K562 (cell line): ENCODE data around the gene SLC18A3. TPM values are rescaled to one million over a fixed set of nuclear protein-coding genes. Genes with fewer than 3 reads are reported as not detected.

Source experiments
- ATAC-seq: fragments of 200-7000 bp; cut with Tn5 transposase; 3 replicates; pipeline ENCODE4 v1.9.1; 2020; ENCODE audit warnings: moderate library complexity
- BruUV-seq: library from RNA; stranded (reverse); fragments of 400-500 nt; replicated peaks from 2 replicates; lab custom pipeline; 2021; lab: Mats Ljungman, UMichigan
- CTCF ChIA-PET: fragments of 300-600 bp; formaldehyde crosslinking; extraction: SDS; loops from one replicate; lab custom pipeline; 2021; ENCODE audit warnings: low intra/inter-chr PET ratio; lab: Yijun Ruan, JAX
- POLR2A ChIA-PET: fragments of 300-600, 350-650 bp; sonication (Branson Sonifier 250); formaldehyde crosslinking; extraction: SDS; loops from one replicate; lab custom pipeline; 2021; ENCODE audit warnings: antibody characterized with exemption, inconsistent platforms; lab: Yijun Ruan, JAX
- DNase-seq, 4 experiments: peaks; one replicate each; pipeline versions ENCODE4 v3.0.0 to v3.0.0-alpha.2; 2011 to 2018; ENCODE audit warnings: low spot score in 3 of 4, mixed read lengths in 3 of 4; ENCODE audit errors: extremely low read depth in 1 of 4
- FAIRE-seq: peaks from 2 replicates; lab custom pipeline; 2011; peaks lifted over from hg19 to GRCh38; lab: Jason Lieb, UNC
- H2AFZ ChIP-seq: 2 replicates; pipeline ENCODE4 v1.6.0; 2011; ENCODE audit warnings: low read depth, low read length, control low read depth, inconsistent platforms
- H3K27ac ChIP-seq: fragments of 200-600 bp; 3 replicates; pipeline ENCODE4 v1.8.0; 2011; ENCODE audit warnings: low read depth, mild to moderate bottlenecking, control low read depth, inconsistent platforms, low read length, moderate library complexity, mixed read lengths; ENCODE audit errors: extremely low read depth
- H3K27me3 ChIP-seq, 2 experiments: fragments of 300-600 bp in 1 of 2; 2 replicates in 1 of 2; 3 replicates in 1 of 2; pipeline versions ENCODE4 v1.6.0 to v1.8.0; 2011; ENCODE audit warnings: inconsistent platforms in 2 of 2, low read length in 2 of 2, mild to moderate bottlenecking in 1 of 2, mixed read lengths in 1 of 2, moderate library complexity in 1 of 2; ENCODE audit not compliant: control insufficient read depth in 2 of 2, insufficient read depth in 2 of 2
- H3K36me3 ChIP-seq: fragments of 300-600 bp; 3 replicates; pipeline ENCODE4 v1.8.0; 2011; ENCODE audit warnings: mild to moderate bottlenecking, low read length, inconsistent platforms; ENCODE audit not compliant: control insufficient read depth, insufficient read depth
- H3K4me1 ChIP-seq, 2 experiments: fragments of 200-600 bp in 1 of 2; replicated peaks in 1 of 2; 2 replicates in 1 of 2; 3 replicates in 1 of 2; pipeline versions ENCODE4 v1.5.1 to v1.8.0; 2011; ENCODE audit warnings: inconsistent platforms in 2 of 2, low read length in 2 of 2, mild to moderate bottlenecking in 1 of 2, mixed read lengths in 1 of 2, moderate library complexity in 1 of 2; ENCODE audit not compliant: control insufficient read depth in 2 of 2, insufficient read depth in 2 of 2
- H3K4me2 ChIP-seq: 2 replicates; pipeline ENCODE4 v1.6.1; 2011; ENCODE audit warnings: low read length, control low read depth, inconsistent platforms, mixed read lengths; ENCODE audit not compliant: insufficient read depth
- H3K4me3 ChIP-seq: fragments of 200-600 bp; sonication (generic), shearing (Covaris generic); 2 replicates; pipeline ENCODE4 v1.5.1; 2016; ENCODE audit warnings: control low read depth, inconsistent platforms
- H3K79me2 ChIP-seq: fragments of 200-600 bp; 3 replicates; pipeline ENCODE4 v1.8.0; 2011; ENCODE audit warnings: low read length, inconsistent platforms; ENCODE audit not compliant: control insufficient read depth, insufficient read depth
- H3K9ac ChIP-seq, 2 experiments: 2 replicates each; pipeline versions ENCODE4 v1.6.0 to v1.6.1; 2011; ENCODE audit warnings: low read depth in 2 of 2, low read length in 2 of 2, control low read depth in 1 of 2, inconsistent platforms in 1 of 2, mild to moderate bottlenecking in 1 of 2, mixed read lengths in 1 of 2; ENCODE audit not compliant: insufficient read depth in 1 of 2
- H3K9me1 ChIP-seq: one replicate; pipeline ENCODE4 v1.6.0; 2011; ENCODE audit warnings: inconsistent platforms, mild to moderate bottlenecking, low read length, moderate library complexity; ENCODE audit not compliant: control insufficient read depth, insufficient read depth
- H3K9me3 ChIP-seq: replicated peaks from 2 replicates; pipeline ENCODE4 v1.5.1; 2011; ENCODE audit warnings: low read depth, low read length, inconsistent platforms; ENCODE audit not compliant: control insufficient read depth, insufficient read depth
- H4K20me1 ChIP-seq: replicated peaks from 2 replicates; pipeline ENCODE4 v1.6.1; 2011; ENCODE audit warnings: low read length, inconsistent platforms, mixed read lengths; ENCODE audit not compliant: control insufficient read depth, insufficient read depth
- BRD9 ChIP-seq: fragments of 450-650 bp; IDR thresholded peaks from 2 replicates; pipeline ENCODE4 v1.6.1; 2018; ENCODE audit warnings: low read depth; ENCODE audit not compliant: partially characterized antibody
- CREB3L1 ChIP-seq: fragments of 450-650 bp; IDR thresholded peaks from 2 replicates; pipeline ENCODE4 v1.6.1; 2014; ENCODE audit warnings: low read depth, mild to moderate bottlenecking, moderate library complexity, borderline replicate concordance
- FIP1L1 ChIP-seq: fragments of 200-400 bp; formaldehyde crosslinking; IDR thresholded peaks from 2 replicates; pipeline ENCODE4 v1.6.1; 2018; ENCODE audit warnings: mild to moderate bottlenecking, low read depth, low read length; ENCODE audit not compliant: poor library complexity, severe bottlenecking
- HNRNPL ChIP-seq: fragments of 200-400 bp; formaldehyde crosslinking; IDR thresholded peaks from 2 replicates; pipeline ENCODE4 v1.6.1; 2017; ENCODE audit warnings: low read depth, mild to moderate bottlenecking, low read length
- IRF9 ChIP-seq: fragments of 450-650 bp; IDR thresholded peaks from 2 replicates; pipeline ENCODE4 v1.6.1; 2016; ENCODE audit warnings: missing biosample characterization, missing genetic modification characterization
- NCOA2 ChIP-seq, 2 experiments: fragments of 450-650 bp; IDR thresholded peaks; 2 replicates each; pipeline ENCODE4 v1.6.1; 2018; ENCODE audit warnings: mild to moderate bottlenecking in 2 of 2, moderate library complexity in 1 of 2; ENCODE audit not compliant: partially characterized antibody in 2 of 2
- POLR3A ChIP-seq: IDR thresholded peaks from 2 replicates; pipeline ENCODE4 v1.6.1; 2011; ENCODE audit warnings: borderline replicate concordance, mild to moderate bottlenecking, moderate library complexity; ENCODE audit not compliant: insufficient read length, insufficient read depth; ENCODE audit errors: extremely low read depth
- PRDM10 ChIP-seq: fragments of 450-650 bp; IDR thresholded peaks from 2 replicates; pipeline ENCODE4 v1.6.1; 2018; ENCODE audit not compliant: partially characterized antibody
- RBM17 ChIP-seq: fragments of 200-400 bp; formaldehyde crosslinking; IDR thresholded peaks from 2 replicates; pipeline ENCODE4 v1.6.1; 2017; ENCODE audit warnings: low read depth, mild to moderate bottlenecking, low read length, borderline replicate concordance
- SNAPC5 ChIP-seq: fragments of 250-450 bp; sonication (Bioruptor Pico); IDR thresholded peaks from 2 replicates; pipeline ENCODE4 v1.8.0; 2021; ENCODE audit warnings: moderate library complexity, mild to moderate bottlenecking, inconsistent platforms
- SPI1 ChIP-seq: IDR thresholded peaks from 2 replicates; pipeline ENCODE4 v1.6.1; 2011; ENCODE audit warnings: low read depth, low read length, control low read depth, borderline replicate concordance
- STAT5B ChIP-seq: fragments of 250-450 bp; sonication (Bioruptor Pico); IDR thresholded peaks from 2 replicates; pipeline ENCODE4 v1.8.0; 2021; ENCODE audit warnings: mild to moderate bottlenecking, inconsistent platforms
- TAF15 ChIP-seq: fragments of 200-400 bp; formaldehyde crosslinking; IDR thresholded peaks from 2 replicates; pipeline ENCODE4 v1.6.1; 2017; ENCODE audit warnings: mild to moderate bottlenecking, low read depth, low read length, moderate library complexity
- ZNF253 ChIP-seq: fragments of 250-450 bp; sonication (Bioruptor Pico); conservative IDR thresholded peaks from 2 replicates; pipeline ENCODE4 v1.6.1; 2021; ENCODE audit warnings: mild to moderate bottlenecking
- WGBS: fragments of 100-300 bp; shearing (Covaris generic); methylation state at CpG from one replicate; pipeline ENCODE4 v1.1.6; 2016; ENCODE audit warnings: low coverage, mixed read lengths; ENCODE audit not compliant: insufficient coverage; ENCODE audit errors: missing lambda C conversion rate; 5-methylcytosine and 5-hydroxymethylcytosine counted together
- in situ Hi-C: fragments of 300-500 bp; cut with MboI; formaldehyde crosslinking; loops from 4 replicates; pipeline ENCODE4 v1.15.0; 2018; ENCODE audit warnings: inconsistent platforms, mixed read lengths
- intact Hi-C: fragments of 100-400 bp; cut with micrococcal nuclease; formaldehyde crosslinking; loops from 2 replicates; pipeline ENCODE4 v1.14.2; 2022
- polyA plus RNA-seq, 8 experiments: library from polyadenylated mRNA; depleted of rRNA in 4 of 8; stranded (reverse) in 5 of 8; unstranded in 3 of 8; fragments of >200 nt; fragmentation: Nextera tagmentation in 2 of 8; fragmentation: Illumina TruSeq in 1 of 8; extraction: Ambion mirVana in 2 of 8; extraction: Trizol in 1 of 8; gene quantifications; 2 replicates each; pipeline versions ENCODE4 v1.2.1 to v1.2.3, GENCODE V29; 2011 to 2014; ENCODE audit warnings: inconsistent platforms in 1 of 8, missing spikeins in 1 of 8
- total RNA-seq, 7 experiments: library from RNA; depleted of rRNA in 6 of 7; stranded (reverse); fragments of >200 nt in 6 of 7; fragmentation: Illumina TruSeq in 2 of 7; extraction: Trizol in 2 of 7; gene quantifications; 2 replicates each; pipeline versions ENCODE4 v1.2.1 to v1.2.3, GENCODE V29; 2011 to 2021; ENCODE audit warnings: low replicate concordance in 1 of 7

SLC18A3 gene
- total and polyA plus RNA-seq, 9 of the 15 experiments (the other 6 are each of a cell fraction or from before 2014, with no cell fraction given) = not detected

GRCh38 chr10:49609283-49610113, 612 bp upstream of the SLC18A3 start:
- H3K4me3 ChIP-seq = no peak overlapping the region
- no peak for ATAC-seq
- ChIA-PET POLR2A (interaction anchor here (0.6 kb wide), 1 partner anchor 39 kb away, joined by 4 read pairs; no protein-coding TSS in a partner anchor), CTCF (no interaction called here)
- no peaks in the 10 kb centered on the region; the same call in 1 of the 2 replicates for H4K20me1 ChIP-seq
- H3K9me1 ChIP-seq = no peaks in the 10 kb centered on the region
- BruUV-seq = no TSS peak
- no peak overlapping the region for H3K27ac ChIP-seq
- FAIRE-seq = no peak
- no peaks in the 10 kb centered on the region for H3K36me3 ChIP-seq
- no peak overlapping the region for H2AFZ ChIP-seq
- in situ Hi-C loops = no loop called here
- intact Hi-C loops = no loop called here
- no peaks in the 10 kb centered on the region for H3K9me3 ChIP-seq
- H3K4me1 ChIP-seq = peaks cover 0 to 23% of the 10 kb centered on the region in 2 experiments; a peak in 2 of 5 replicates
- no peak for TF ChIP-seq IRF9 (tag)
- TF ChIP-seq BRD9 = no peak
- no peak for TF ChIP-seq ZNF253 (CRISPR knock-in tag)
- no peak for TF ChIP-seq FIP1L1
- TF ChIP-seq TAF15 = no peak
- TF ChIP-seq STAT5B (CRISPR knock-in tag) = no peak
- no peak for TF ChIP-seq SPI1
- no peak for TF ChIP-seq POLR3A
- no peak for TF ChIP-seq SNAPC5 (CRISPR knock-in tag)
- TF ChIP-seq NCOA2 (IDR thresholded peaks at IDR 0.05; ENCODE audit: partially characterized antibody in 2 of 2) = no peak
- TF ChIP-seq HNRNPL = no peak
- no peak for TF ChIP-seq RBM17
- TF ChIP-seq PRDM10 = no peak
- no peak for TF ChIP-seq CREB3L1
- H3K27me3 ChIP-seq = peaks cover 8 to 43% of the 10 kb centered on the region in 2 experiments; a peak in 3 of 5 replicates
- H3K4me2 ChIP-seq = no peak overlapping the region
- WGBS = 30% methylated on average over 41 of the region's 62 CpGs
- no peak for DNase-seq
- no peak overlapping the region for H3K9ac ChIP-seq
- no peaks in the 10 kb centered on the region for H3K79me2 ChIP-seq
